CD14-positive monocyte (primary cell): ENCODE measurements around the gene LEKR1. TPM values are rescaled to one million over a fixed set of nuclear protein-coding genes. Genes with fewer than 3 reads are reported as not detected.

Experiments used
- DNase-seq, 3 donors: peaks; one replicate each; pipeline ENCODE4 v3.0.0-alpha.2; 2011 to 2022
- H2AFZ ChIP-seq: 2 replicates; pipeline ENCODE4 v1.6.0; 2012; ENCODE audit warnings: mild to moderate bottlenecking, low read depth, low read length, inconsistent platforms; ENCODE audit not compliant: insufficient read depth, poor library complexity, severe bottlenecking
- H3K27ac ChIP-seq, 2 donors: 1 replicate in 1 of 2; 2 replicates in 1 of 2; pipeline ENCODE4 v1.5.1; 2012 to 2013; ENCODE audit warnings: low read length in 2 of 2, control low read depth in 1 of 2, inconsistent platforms in 1 of 2, low read depth in 1 of 2, mild to moderate bottlenecking in 1 of 2
- H3K27me3 ChIP-seq, 2 donors: one replicate each; pipeline versions ENCODE4 v1.6.0 to v1.6.1; 2011 to 2013; ENCODE audit warnings: low read length in 2 of 2; ENCODE audit not compliant: control insufficient read depth in 2 of 2, insufficient read depth in 2 of 2
- H3K36me3 ChIP-seq, 2 donors: replicated peaks in 1 of 2; 1 replicate in 1 of 2; 2 replicates in 1 of 2; pipeline versions ENCODE4 v1.5.1 to v1.6.1; 2012 to 2013; ENCODE audit warnings: low read length in 2 of 2, control low read depth in 1 of 2, inconsistent platforms in 1 of 2, mild to moderate bottlenecking in 1 of 2; ENCODE audit not compliant: insufficient read depth in 2 of 2, control insufficient read depth in 1 of 2
- H3K4me1 ChIP-seq, 2 donors: 1 replicate in 1 of 2; 2 replicates in 1 of 2; pipeline versions ENCODE4 v1.5.1 to v1.6.1; 2012 to 2013; ENCODE audit warnings: low read length in 2 of 2, control low read depth in 1 of 2, inconsistent platforms in 1 of 2, mild to moderate bottlenecking in 1 of 2, moderate library complexity in 1 of 2; ENCODE audit not compliant: insufficient read depth in 2 of 2, control insufficient read depth in 1 of 2
- H3K4me2 ChIP-seq: replicated peaks from 2 replicates; pipeline ENCODE3; 2012; ENCODE audit warnings: low read length, moderate library complexity, mild to moderate bottlenecking; ENCODE audit not compliant: poor library complexity, severe bottlenecking; ENCODE audit errors: extremely low read depth
- H3K4me3 ChIP-seq, 3 experiments: fragments of 200-600 bp in 1 of 3; sonication (generic) in 1 of 3; replicated peaks in 1 of 3; 1 replicate in 2 of 3; 2 replicates in 1 of 3; pipeline ENCODE4 v1.5.1; 2011 to 2013; ENCODE audit warnings: low read length in 3 of 3, mild to moderate bottlenecking in 3 of 3, control low read depth in 2 of 3, low read depth in 2 of 3, inconsistent platforms in 1 of 3, moderate library complexity in 1 of 3
- H3K79me2 ChIP-seq: 2 replicates; pipeline ENCODE4 v1.6.0; 2012; ENCODE audit warnings: mild to moderate bottlenecking, control low read depth, inconsistent platforms, low read length, moderate library complexity; ENCODE audit not compliant: insufficient read depth
- H3K9ac ChIP-seq: 2 replicates; pipeline ENCODE4 v1.6.0; 2017; ENCODE audit warnings: low read length, mild to moderate bottlenecking; ENCODE audit not compliant: insufficient read depth, poor library complexity, severe bottlenecking
- H3K9me3 ChIP-seq, 2 donors: replicated peaks in 1 of 2; 1 replicate in 1 of 2; 2 replicates in 1 of 2; pipeline versions ENCODE4 v1.5.1 to v1.6.1; 2012 to 2013; ENCODE audit warnings: low read length in 2 of 2, control low read depth in 1 of 2; ENCODE audit not compliant: control insufficient read depth in 1 of 2, insufficient read depth in 1 of 2
- H4K20me1 ChIP-seq: 2 replicates; pipeline ENCODE4 v1.6.0; 2012; ENCODE audit warnings: mild to moderate bottlenecking, low read length, control low read depth, moderate library complexity; ENCODE audit not compliant: insufficient read depth
- H3K27ac Mint-ChIP-seq, 7 donors: one replicate each; pipeline ENCODE4 v1.8.0; 2020; ENCODE audit warnings: mild to moderate bottlenecking in 7 of 7, mixed read lengths in 7 of 7, moderate library complexity in 6 of 7, inconsistent platforms in 2 of 7
- H3K27me3 Mint-ChIP-seq, 3 donors: one replicate each; pipeline ENCODE4 v1.8.0; 2021 to 2022; ENCODE audit warnings: low read depth in 3 of 3, mild to moderate bottlenecking in 3 of 3, mixed read lengths in 3 of 3, moderate library complexity in 3 of 3, inconsistent platforms in 1 of 3
- H3K36me3 Mint-ChIP-seq, 2 donors: one replicate each; pipeline ENCODE4 v1.8.0; 2020; ENCODE audit warnings: mixed read lengths in 2 of 2, inconsistent platforms in 1 of 2, mild to moderate bottlenecking in 1 of 2
- H3K4me1 Mint-ChIP-seq: one replicate; pipeline ENCODE4 v1.8.0; 2020; ENCODE audit warnings: mild to moderate bottlenecking, mixed read lengths
- H3K4me3 Mint-ChIP-seq, 2 donors: one replicate each; pipeline ENCODE4 v1.8.0; 2020; ENCODE audit warnings: mild to moderate bottlenecking in 2 of 2, mixed read lengths in 2 of 2, moderate library complexity in 1 of 2
- H3K9me3 Mint-ChIP-seq, 7 donors: one replicate each; pipeline ENCODE4 v1.8.0; 2020 to 2022; ENCODE audit warnings: mixed read lengths in 7 of 7, mild to moderate bottlenecking in 6 of 7, moderate library complexity in 6 of 7, inconsistent platforms in 2 of 7
- CTCF ChIP-seq: fragments of 200-600 bp; IDR thresholded peaks from one replicate; pipeline ENCODE4 v1.8.0; 2022; ENCODE audit warnings: antibody characterized with exemption, mild to moderate bottlenecking
- WGBS: methylation state at CpG from one replicate; pipeline ENCODE4 v1.1.5; 2013; ENCODE audit warnings: missing lambda C conversion rate; ENCODE audit not compliant: insufficient coverage; 5-methylcytosine and 5-hydroxymethylcytosine counted together
- intact Hi-C, 2 donors: fragments of 100-400 bp; cut with micrococcal nuclease; formaldehyde crosslinking; loops; one replicate each; pipeline versions ENCODE4 v1.15.0 to v1.15.1; 2023
- polyA plus RNA-seq, 3 donors: library from polyadenylated mRNA; depleted of rRNA in 1 of 3; unstranded in 2 of 3; stranded (reverse) in 1 of 3; fragments of 300-500 nt in 2 of 3; fragments of >200 nt in 1 of 3; fragmentation: Illumina TruSeq in 2 of 3; gene quantifications; 1 replicate in 2 of 3; 2 replicates in 1 of 3; pipeline ENCODE4 v1.2.3, GENCODE V29; 2012 to 2021

The LEKR1 gene
- polyA plus RNA-seq, 3 donors, result 0.51 to 0.80 TPM; not detected in 1

- H3K9me3 ChIP-seq, result no peaks in the 10 kb centered on the region
- H3K4me2 ChIP-seq, result no peak overlapping the region
- H3K36me3 Mint-ChIP-seq, result no peaks in the 10 kb centered on the region
- H3K27me3 ChIP-seq, result no peaks in the 10 kb centered on the region
- no peaks in the 10 kb centered on the region for H3K36me3 ChIP-seq
- peaks cover 3% of the 10 kb centered on the region for H3K4me1 Mint-ChIP-seq
- H3K27me3 Mint-ChIP-seq, result peaks cover 2 to 5% (median 3%) of the 10 kb centered on the region in 3 donors
- H3K4me1 ChIP-seq, result no peaks in the 10 kb centered on the region
- H4K20me1 ChIP-seq, result no peaks in the 10 kb centered on the region
- H3K27ac Mint-ChIP-seq, result no peak overlapping the region
- no peaks in the 10 kb centered on the region for H3K79me2 ChIP-seq
- no CpG with 5 or more reads among the region's 2 CpGs for WGBS
- TF ChIP-seq CTCF, result no peak
- no peak overlapping the region for H3K4me3 Mint-ChIP-seq
- no peak overlapping the region for H3K4me3 ChIP-seq
- H2AFZ ChIP-seq, result no peak overlapping the region
- intact Hi-C loops, result no loop called here
- no peak overlapping the region for H3K9ac ChIP-seq
- no peak for DNase-seq
- H3K9me3 Mint-ChIP-seq, result peaks cover 0 to 3% (median 0%) of the 10 kb centered on the region in 7 donors
- H3K27ac ChIP-seq, result no peak overlapping the region
Observed at GRCh38 chr3:157058392-157059071, 232.4 kb downstream of the LEKR1 start.

GRCh38 chr3:157059181-157059580 is 233.0 kb downstream of the LEKR1 start:
- Histone ChIP-seq H3K79me2 (no peaks in the 10 kb centered on the region), H3K4me3 (no peak overlapping the region), H2AFZ (no peak overlapping the region), H3K36me3 (no peaks in the 10 kb centered on the region), H3K9me3 (no peaks in the 10 kb centered on the region), H3K27me3 (no peaks in the 10 kb centered on the region), H3K4me1 (peaks cover 1 to 2% of the 10 kb centered on the region in 2 donors), H3K27ac (no peak overlapping the region), H4K20me1 (no peaks in the 10 kb centered on the region), H3K9ac (no peak overlapping the region), H3K4me2 (no peak overlapping the region)
- Mint-ChIP-seq H3K36me3 (no peaks in the 10 kb centered on the region), H3K27ac (no peak overlapping the region), H3K4me3 (no peak overlapping the region), H3K27me3 (peaks cover 2 to 5% (median 3%) of the 10 kb centered on the region in 3 donors), H3K9me3 (peaks cover 0 to 3% (median 0%) of the 10 kb centered on the region in 7 donors), H3K4me1 (peaks cover 6% of the 10 kb centered on the region)
- TF ChIP-seq CTCF, result no peak
- no CpG with 5 or more reads among the region's 1 CpG for WGBS
- DNase-seq, result no peak
- intact Hi-C loops, result no loop called here
